NCI-H226 (cell line): ENCODE data around the gene ZNF28.
A peak's percentile ranks its signal among the peaks of the same experiment; 100 is the strongest.
"Not testable (repeated sequence)": the region's sequence is repeated elsewhere in the genome, so short reads cannot be mapped to it uniquely, and the experiment has no call there.

Source experiments
- DNase-seq: peaks from one replicate; pipeline ENCODE4 v3.0.0-alpha.2; 2015

ZNF28 gene

GRCh38 chr19:52821204-52821960 is at the start of gene ZNF28:
Gene ZNF28, minus strand, starts transcription at chr19:52821633. Its CDS starts 3,675 bp downstream, at chr19:52817958.
- DNase-seq, result peak; percentile 57

DNA sequence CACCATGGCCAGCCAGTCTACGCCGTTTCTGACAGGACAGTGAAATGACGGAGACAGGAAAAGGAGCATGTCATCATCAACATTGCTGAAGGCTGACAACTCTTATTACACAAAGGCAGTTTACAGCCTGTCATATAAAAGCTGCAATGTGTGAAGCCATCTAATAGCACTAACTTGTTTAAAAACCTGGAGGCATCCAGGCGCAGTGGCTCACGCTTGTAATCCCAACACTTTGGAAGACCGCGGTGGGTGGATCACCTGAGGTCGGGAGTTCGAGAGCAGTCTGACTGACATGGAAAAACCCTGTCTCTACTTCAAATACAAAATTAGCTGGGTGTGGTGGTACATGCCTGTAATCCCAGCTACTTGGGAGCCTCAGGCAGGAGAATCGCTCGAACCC is 46.6 kb upstream of the ZNF28 start:
- not testable (repeated sequence) for DNase-seq

GRCh38 chr19:52857378-52858191 is 36.2 kb upstream of the ZNF28 start, which contains the start of gene ZNF468:
Gene ZNF468, minus strand, starts transcription at chr19:52857619. Its CDS starts 3,347 bp downstream, at chr19:52854272.
- peak; percentile 50 for DNase-seq

- DNase-seq, result not testable (repeated sequence)
Observed at GRCh38 chr19:52856540-52857377, 35.3 kb upstream of the ZNF28 start.

DNA sequence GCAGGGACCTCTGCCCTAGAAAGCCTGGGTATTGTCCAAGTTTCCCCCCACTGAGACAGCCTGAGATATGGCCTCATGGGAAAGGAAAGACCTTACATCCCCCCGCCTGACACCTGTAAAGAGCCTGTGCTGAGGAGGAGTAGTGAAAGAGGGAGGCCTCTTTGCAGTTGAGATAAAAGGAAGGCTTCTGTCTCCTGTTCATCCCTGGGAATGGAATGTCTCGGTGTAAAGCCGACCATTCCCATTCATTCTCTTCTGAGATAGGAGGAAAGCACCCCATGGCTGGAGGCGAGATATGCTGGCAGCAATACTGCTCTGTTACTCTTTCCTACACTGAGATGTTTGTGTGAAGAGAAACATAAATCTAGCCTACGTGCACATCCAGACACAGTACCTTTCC is 25.9 kb upstream of the ZNF28 start:
- not testable (repeated sequence) for DNase-seq

- DNase-seq, result not testable (repeated sequence)
Observed at GRCh38 chr19:52840825-52841465, 19.5 kb upstream of the ZNF28 start.

GRCh38 chr19:52834289-52834688 is 12.9 kb upstream of the ZNF28 start:
- DNase-seq, result not testable (repeated sequence)

GRCh38 chr19:52833541-52833940 is 12.1 kb upstream of the ZNF28 start:
- not testable (repeated sequence) for DNase-seq

DNA sequence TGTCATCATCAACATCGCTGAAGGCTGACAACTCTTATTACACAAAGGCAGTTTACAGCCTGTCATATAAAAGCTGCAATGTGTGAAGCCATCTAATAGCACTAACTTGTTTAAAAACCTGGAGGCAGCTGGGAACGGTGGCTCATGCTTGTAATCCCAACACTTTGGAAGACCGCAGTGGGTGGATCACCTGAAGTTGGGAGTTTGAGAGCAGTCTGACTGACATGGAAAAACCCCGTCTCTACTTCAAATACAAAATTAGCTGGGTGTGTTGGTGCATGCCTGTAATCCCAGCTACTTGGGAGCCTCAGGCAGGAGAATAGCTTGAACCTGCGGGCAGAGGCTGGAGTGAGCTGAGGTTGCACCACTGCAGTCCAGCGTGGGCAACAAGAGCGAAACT is 8.4 kb upstream of the ZNF28 start:
- not testable (repeated sequence) for DNase-seq

DNA sequence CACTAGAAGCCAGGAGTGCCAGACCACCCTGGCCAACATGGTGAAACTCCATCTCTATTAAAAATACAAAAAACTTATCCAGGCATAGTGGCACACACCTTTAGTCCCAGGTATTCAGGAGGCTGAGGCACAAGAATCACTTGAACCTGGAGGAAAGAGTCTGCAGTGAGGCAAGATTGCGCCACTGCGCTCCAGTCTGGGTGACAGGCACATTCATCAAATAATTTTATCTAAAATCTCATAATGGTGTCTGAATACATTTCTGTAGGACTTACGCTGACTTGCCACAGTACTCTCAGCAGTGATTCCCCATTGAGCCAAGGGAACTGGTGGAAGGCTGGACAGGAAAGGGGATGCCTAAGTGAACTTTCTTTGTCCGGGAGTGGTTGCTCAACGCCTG is 4.3 kb upstream of the ZNF28 start:
- DNase-seq, result no peak

- DNase-seq, result no peak
Observed at GRCh38 chr19:52823676-52824075, 2.2 kb upstream of the ZNF28 start.

- DNase-seq, result not testable (repeated sequence)
Observed at GRCh38 chr19:52820472-52821203, 795 bp downstream of the ZNF28 start.

DNA sequence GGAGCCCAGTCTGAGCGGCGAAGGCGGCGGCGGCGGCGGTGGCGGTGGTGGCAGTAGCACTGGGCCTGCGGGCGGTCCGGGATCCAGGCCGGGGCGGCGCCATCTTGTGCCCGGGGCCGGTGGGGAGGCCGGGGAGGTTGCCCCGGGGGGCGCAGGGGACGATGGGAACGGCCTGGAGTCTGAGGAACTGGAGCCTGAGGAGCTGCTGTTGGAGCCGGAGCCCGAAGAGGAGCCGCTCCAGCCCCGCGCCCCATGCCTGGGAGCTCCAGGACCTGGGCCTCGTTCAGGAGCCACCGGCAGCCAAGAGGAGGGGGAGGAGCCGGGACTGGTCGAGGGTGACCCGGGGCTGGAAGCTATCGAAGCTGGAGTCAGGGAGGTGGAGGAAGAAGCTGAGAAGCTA is 11.6 kb downstream of the ZNF28 start:
- no peak for DNase-seq

GRCh38 chr19:52799950-52800640 is 21.3 kb downstream of the ZNF28 start:
- DNase-seq, result not testable (repeated sequence)

DNA sequence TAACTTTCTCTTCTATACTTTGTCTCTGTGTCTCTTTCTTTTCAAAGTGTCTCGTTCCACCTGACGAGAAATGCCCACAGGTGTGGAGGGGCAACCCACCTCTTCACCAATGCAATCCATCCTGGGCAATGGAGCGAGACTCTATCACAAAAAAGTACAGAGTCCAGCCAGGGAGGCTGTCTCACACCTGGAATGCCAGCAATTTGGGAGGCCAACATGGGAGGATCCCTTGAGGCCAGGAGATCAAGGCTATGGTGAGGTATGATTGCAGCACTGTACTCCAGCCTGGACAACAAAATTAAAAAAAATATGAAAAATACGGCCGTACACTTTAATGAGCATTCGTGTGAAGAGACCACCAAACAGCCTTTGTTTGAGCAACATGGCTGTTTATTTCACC is 32.0 kb downstream of the ZNF28 start:
- no peak for DNase-seq

DNA sequence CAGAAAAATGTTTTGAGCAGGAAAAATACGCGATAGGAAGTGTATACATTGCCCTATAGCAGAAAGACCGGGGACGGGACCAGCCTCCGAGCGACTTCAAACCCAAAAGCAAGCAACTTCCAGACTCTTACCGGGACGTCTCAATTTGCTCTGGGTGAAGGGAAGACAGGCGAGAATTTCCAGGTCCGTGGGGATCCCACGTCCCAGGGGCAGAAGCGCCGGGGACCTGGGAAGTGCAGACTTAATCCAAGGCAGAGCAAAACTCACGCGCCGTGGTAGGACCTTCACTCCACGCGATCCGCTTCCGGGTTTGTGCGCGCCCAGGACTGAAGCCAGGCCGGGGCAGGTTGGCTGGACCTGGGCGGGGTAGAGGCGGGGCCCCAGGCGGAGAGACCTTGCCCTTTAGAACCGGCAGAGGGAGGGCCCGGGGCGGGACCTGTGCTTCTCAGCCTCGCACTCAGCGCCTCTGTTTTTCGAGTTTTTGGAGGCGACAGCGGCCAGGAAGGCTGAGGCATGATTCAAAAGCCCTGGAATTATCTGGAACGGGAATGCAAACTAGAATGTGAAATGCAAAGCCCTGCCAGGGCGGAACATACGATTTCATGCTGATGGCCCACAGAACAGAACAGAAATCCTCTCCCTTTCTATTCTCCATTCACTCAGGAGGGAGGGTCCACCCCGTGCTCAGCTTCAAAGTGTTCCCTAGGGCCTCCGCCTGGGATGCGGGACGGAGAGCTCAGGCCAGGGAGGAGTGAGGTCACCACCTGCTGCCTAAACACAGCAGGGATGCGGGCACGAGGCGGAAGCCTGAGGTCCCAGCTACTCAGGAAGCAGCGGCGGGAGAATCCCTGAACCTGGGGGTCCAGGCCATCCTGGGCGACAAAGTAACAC is 34.7 kb downstream of the ZNF28 start, which contains the start of gene ZNF600:
ZNF600 (minus strand) TSS at position 328 of the 891 bp plus-strand sequence. CDS start 7,903 bp downstream, outside the sequence.
- DNase-seq, result peak; percentile 81

GRCh38 chr19:52786078-52786463 is 35.4 kb downstream of the ZNF28 start:
- no peak for DNase-seq

DNA sequence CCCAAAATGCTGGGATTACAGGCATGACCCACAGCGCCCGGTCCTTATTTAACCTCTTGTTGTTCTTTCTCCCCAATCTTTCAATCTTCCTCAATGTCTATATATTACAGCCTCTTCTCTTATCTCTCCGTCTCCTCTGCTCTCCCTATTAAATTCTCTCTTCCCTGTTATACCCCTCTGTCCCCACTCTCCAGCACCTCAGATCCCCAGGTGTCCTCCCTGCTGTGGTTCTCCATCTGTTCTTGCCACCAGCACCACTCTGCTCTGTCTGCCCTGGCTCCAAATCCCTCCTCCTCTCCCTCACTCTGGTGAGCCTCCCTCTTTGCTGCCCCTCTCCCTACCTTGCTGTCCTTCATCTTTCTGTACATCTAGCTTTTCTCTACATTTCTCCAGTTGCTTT is 35.9 kb downstream of the ZNF28 start:
- DNase-seq, result no peak

DNA sequence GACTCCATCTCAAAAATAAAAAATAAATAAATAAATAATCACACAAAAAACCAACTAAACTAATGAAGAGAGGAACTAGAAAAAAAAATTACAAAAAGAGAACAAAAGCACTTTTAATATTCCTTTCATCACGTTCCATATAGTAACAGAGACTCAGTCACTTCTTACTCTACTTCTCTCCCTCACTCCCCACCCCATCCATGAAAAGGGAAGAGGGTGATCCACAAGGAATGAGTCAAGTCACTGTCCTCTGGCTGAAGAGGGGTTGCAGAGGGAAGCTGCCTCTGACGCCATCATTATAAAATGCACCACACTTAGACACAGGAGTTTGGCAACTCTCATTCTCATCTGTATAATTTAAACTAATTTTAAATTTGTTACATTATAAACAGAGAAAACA is 38.6 kb downstream of the ZNF28 start:
- not testable (repeated sequence) for DNase-seq

DNA sequence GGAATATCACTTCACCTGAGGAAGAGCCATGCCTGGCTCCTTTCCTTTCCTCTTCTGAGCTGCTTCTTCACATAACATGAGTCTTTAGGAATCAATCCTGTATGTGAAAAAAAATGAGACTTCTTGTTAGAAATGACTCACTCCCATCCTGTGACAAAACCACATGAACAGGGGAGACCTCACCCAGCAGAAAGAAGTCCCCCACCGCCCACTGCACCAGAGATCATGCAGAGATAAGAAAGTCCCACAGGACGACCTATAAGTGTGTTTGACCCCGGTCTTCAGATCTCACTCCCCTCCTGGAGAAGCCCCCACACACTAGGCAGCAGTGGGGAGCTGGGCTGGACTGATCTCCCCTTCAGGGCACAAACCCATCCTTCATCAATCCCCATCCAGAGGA is 42.6 kb downstream of the ZNF28 start:
- DNase-seq, result no peak
